HepG2 (cell line): Measurements from ENCODE around the gene PXDC1. TPM values are rescaled to one million over a fixed set of nuclear protein-coding genes. Genes with fewer than 3 reads are reported as not detected.
A peak's percentile ranks its signal among the peaks of the same experiment; 100 is the strongest.

Source experiments
- FOSL2 ChIP-seq: sonication (generic); formaldehyde crosslinking; IDR thresholded peaks from 2 replicates; pipeline ENCODE4 v1.4.0; 2020; ENCODE audit warnings: missing genetic modification reagents
- HNF4A ChIP-seq: sonication (generic); formaldehyde crosslinking; IDR thresholded peaks from 2 replicates; pipeline ENCODE4 v1.4.0; 2020; ENCODE audit warnings: missing genetic modification reagents
- MIER3 ChIP-seq: IDR thresholded peaks from 2 replicates; pipeline ENCODE4 v1.6.1; 2016; ENCODE audit warnings: missing compliant biosample characterization, borderline replicate concordance
- MZF1 ChIP-seq: sonication (generic); formaldehyde crosslinking; IDR thresholded peaks from 2 replicates; pipeline ENCODE4 v1.8.1; 2023; ENCODE audit warnings: mild to moderate bottlenecking, missing genetic modification reagents, borderline replicate concordance
- NFIB ChIP-seq: sonication (generic); formaldehyde crosslinking; IDR thresholded peaks from 2 replicates; pipeline ENCODE4 v1.9.0; 2021; ENCODE audit warnings: missing genetic modification reagents, mild to moderate bottlenecking, borderline replicate concordance
- PPARG ChIP-seq: conservative IDR thresholded peaks from 2 replicates; pipeline ENCODE4 v1.6.1; 2016; ENCODE audit warnings: missing biosample characterization, missing genetic modification reagents
- RNF2 ChIP-seq: fragments of 450-650 bp; conservative IDR thresholded peaks from 2 replicates; pipeline ENCODE4 v1.6.1; 2016; ENCODE audit warnings: low read depth
- SRSF4 ChIP-seq: fragments of 200-400 bp; formaldehyde crosslinking; IDR thresholded peaks from one replicate; pipeline ENCODE4 v1.6.1; 2018; ENCODE audit warnings: mild to moderate bottlenecking, low read depth, low read length, moderate library complexity; ENCODE audit not compliant: poor library complexity, severe bottlenecking
- SSRP1 ChIP-seq: IDR thresholded peaks from 2 replicates; pipeline ENCODE4 v1.6.1; 2016; ENCODE audit warnings: control low read depth
- ZBTB1 ChIP-seq: sonication (generic); formaldehyde crosslinking; IDR thresholded peaks from 2 replicates; pipeline ENCODE4 v1.4.0; 2020; ENCODE audit warnings: missing genetic modification reagents, borderline replicate concordance
- ZFYVE20 ChIP-seq: sonication (generic); formaldehyde crosslinking; IDR thresholded peaks from 2 replicates; pipeline ENCODE4 v1.8.0; 2023; ENCODE audit warnings: low read depth, mild to moderate bottlenecking, moderate library complexity, missing genetic modification reagents, borderline replicate concordance
- ZNF121 ChIP-seq: sonication (generic); formaldehyde crosslinking; IDR thresholded peaks from 2 replicates; pipeline ENCODE4 v1.5.0; 2020; ENCODE audit warnings: mild to moderate bottlenecking, missing genetic modification reagents
- ZNF224 ChIP-seq: sonication (generic); formaldehyde crosslinking; IDR thresholded peaks from 2 replicates; pipeline ENCODE4 v1.5.0; 2020; ENCODE audit warnings: mild to moderate bottlenecking, missing genetic modification reagents
- ZNF281 ChIP-seq: sonication (generic); formaldehyde crosslinking; IDR thresholded peaks from 2 replicates; pipeline ENCODE4 v1.4.0; 2020; ENCODE audit warnings: missing genetic modification reagents, borderline replicate concordance
- ZNF407 ChIP-seq: sonication (generic); formaldehyde crosslinking; IDR thresholded peaks from one replicate; pipeline ENCODE4 v1.5.1; 2020; ENCODE audit warnings: mild to moderate bottlenecking, missing genetic modification reagents; ENCODE audit errors: not compliant biosample characterization
- ZNF615 ChIP-seq: sonication (generic); formaldehyde crosslinking; IDR thresholded peaks from 2 replicates; pipeline ENCODE4 v1.5.0; 2020; ENCODE audit warnings: mild to moderate bottlenecking, missing genetic modification reagents, borderline replicate concordance
- polyA plus RNA-seq, 8 experiments: library from polyadenylated mRNA; depleted of rRNA in 3 of 8; stranded (reverse) in 7 of 8; unstranded in 1 of 8; fragments of >200 nt; fragmentation: Illumina TruSeq in 4 of 8; extraction: Trizol in 4 of 8; gene quantifications; 2 replicates each; pipeline versions ENCODE4 v1.2.1 to v1.2.3, GENCODE V29; 2011 to 2016; ENCODE audit warnings: low read depth in 4 of 8, missing spikeins in 1 of 8, mixed read lengths in 1 of 8; ENCODE audit not compliant: insufficient read depth in 1 of 8
- total RNA-seq, 5 experiments: library from RNA; depleted of rRNA; stranded (reverse); fragments of >200 nt; fragmentation: Illumina TruSeq; extraction: Trizol; gene quantifications; 2 replicates each; pipeline ENCODE4 v1.2.3, GENCODE V29; 2016; ENCODE audit warnings: low read depth in 1 of 5
- TF ChIP-seq, protein P1 (sequence below): sonication (generic); formaldehyde crosslinking; IDR thresholded peaks from 2 replicates; pipeline ENCODE4 v1.4.0; 2020; ENCODE audit warnings: missing genetic modification reagents, low read depth, mild to moderate bottlenecking, borderline replicate concordance

PXDC1 gene
- total and polyA plus RNA-seq, 2 of the 13 experiments (the other 11 are each of a cell fraction or from before 2014, with no cell fraction given): 32.4 to 34.7 TPM

DNA sequence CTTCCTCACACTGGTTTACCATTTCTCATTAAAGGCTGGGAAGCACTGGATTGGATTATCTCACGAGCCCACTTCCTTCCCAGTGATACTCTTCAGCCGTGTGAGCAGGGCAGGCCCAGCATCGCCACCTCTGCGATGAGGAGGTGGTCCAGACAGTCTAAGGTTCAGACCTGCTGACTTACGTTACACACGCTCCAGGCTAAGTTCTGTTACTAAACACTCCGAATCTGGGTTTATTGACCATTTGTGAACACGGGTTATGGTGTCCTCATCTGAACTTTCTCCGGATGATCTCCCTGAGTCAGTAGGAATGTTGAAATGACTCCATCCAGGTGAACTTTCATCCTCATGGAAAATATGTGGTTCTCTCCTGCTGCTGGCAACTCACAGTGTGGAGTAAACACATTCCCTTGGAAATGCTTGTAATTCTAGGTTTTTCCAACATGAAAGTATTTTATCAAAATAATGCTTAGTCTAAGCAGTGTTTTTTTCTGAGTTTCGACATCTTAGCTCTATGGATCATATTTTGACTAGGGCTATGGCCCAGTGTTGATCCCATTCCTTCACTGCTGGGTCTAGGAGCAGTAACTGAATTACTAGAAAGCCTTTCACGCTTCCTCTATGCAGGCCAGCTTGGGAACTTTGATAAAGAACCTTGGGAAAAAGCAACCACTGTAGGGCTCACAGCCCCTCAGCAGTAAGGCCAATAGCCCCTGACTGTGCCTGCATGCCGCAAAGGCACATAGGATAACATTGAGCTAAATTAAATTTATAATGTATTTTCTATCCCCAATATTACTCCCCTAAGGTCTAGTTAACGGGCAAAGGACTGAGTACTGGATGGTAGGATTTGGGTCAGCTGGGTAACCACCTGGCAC, 37.7 kb upstream of the PXDC1 start (continued):
- no peak for TF ChIP-seq ZNF407 (CRISPR knock-in tag)
- TF ChIP-seq ZNF224 (CRISPR knock-in tag): no peak
- TF ChIP-seq ZNF615 (CRISPR knock-in tag): peak; percentile 65; the same call in 1 of the 2 replicates
- no peak for TF ChIP-seq NFIB (CRISPR knock-in tag)
- peak; percentile 98 for TF ChIP-seq HNF4A (CRISPR knock-in tag)
- no peak for TF ChIP-seq MZF1 (CRISPR knock-in tag)
- TF ChIP-seq ZNF121 (CRISPR knock-in tag): peak; percentile 73
- TF ChIP-seq ZNF281: no peak
- no peak for TF ChIP-seq RNF2
- TF ChIP-seq MIER3 (CRISPR knock-in tag): peak; percentile 91; the same call in 1 of the 2 replicates
- TF ChIP-seq ZBTB1: no peak
- TF ChIP-seq FOSL2 (CRISPR knock-in tag): peak; percentile 95
- no peak for TF ChIP-seq ZFYVE20 (CRISPR knock-in tag)
- TF ChIP-seq PPARG: peak; percentile 92
- TF ChIP-seq SRSF4: no peak
- TF ChIP-seq SSRP1: peak; percentile 39; the same call in 1 of the 2 replicates
- TF ChIP-seq, protein P1, sequence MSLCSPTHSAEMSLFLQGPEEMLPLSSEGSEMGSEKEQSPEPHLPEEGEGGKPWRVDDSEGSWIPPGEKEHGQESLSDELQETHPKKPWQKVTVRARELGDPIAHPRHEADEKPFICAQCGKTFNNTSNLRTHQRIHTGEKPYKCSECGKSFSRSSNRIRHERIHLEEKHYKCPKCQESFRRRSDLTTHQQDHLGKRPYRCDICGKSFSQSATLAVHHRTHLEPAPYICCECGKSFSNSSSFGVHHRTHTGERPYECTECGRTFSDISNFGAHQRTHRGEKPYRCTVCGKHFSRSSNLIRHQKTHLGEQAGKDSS: peak; percentile 17; the same call in 1 of the 2 replicates
